Transverse colon (tissue), 4 donors: ENCODE measurements around the gene CAMK2D. TPM values are rescaled to one million over a fixed set of nuclear protein-coding genes. Genes with fewer than 3 reads are reported as not detected.

Source experiments
- DNase-seq: peaks from one replicate; pipeline ENCODE4 v3.0.0-alpha.2; 2019
- H3K27ac ChIP-seq, 4 donors: fragments of 200-600 bp; sonication (generic); 2 replicates each; pipeline ENCODE4 v1.5.1; 2016 to 2018; ENCODE audit warnings: inconsistent platforms in 4 of 4
- H3K27me3 ChIP-seq: fragments of 200-600 bp; sonication (generic); 2 replicates; pipeline ENCODE4 v1.5.1; 2017; ENCODE audit warnings: inconsistent platforms
- H3K36me3 ChIP-seq, 4 donors: fragments of 200-600 bp; sonication (generic); 2 replicates each; pipeline ENCODE4 v1.5.1; 2017 to 2019; ENCODE audit warnings: inconsistent platforms in 4 of 4
- H3K4me1 ChIP-seq, 4 donors: fragments of 200-600 bp; sonication (generic); 2 replicates each; pipeline ENCODE4 v1.5.1; 2017 to 2020; ENCODE audit warnings: inconsistent platforms in 4 of 4
- H3K4me3 ChIP-seq, 4 donors: fragments of 200-600 bp; sonication (generic); 1 replicate in 1 of 4; 2 replicates in 3 of 4; pipeline versions ENCODE4 v1.5.1 to v1.6.1; 2017 to 2019; ENCODE audit warnings: inconsistent platforms in 4 of 4
- H3K9me3 ChIP-seq, 2 donors: fragments of 200-600 bp; sonication (generic); 2 replicates each; pipeline ENCODE4 v1.5.1; 2017 to 2019; ENCODE audit warnings: inconsistent platforms in 2 of 2
- EP300 ChIP-seq: sonication (generic); formaldehyde crosslinking; IDR thresholded peaks from one replicate; pipeline ENCODE4 v1.6.1; 2017; ENCODE audit warnings: antibody characterized with exemption, low read depth
- POLR2A ChIP-seq: fragments of 450-650 bp; IDR thresholded peaks from one replicate; pipeline ENCODE4 v1.6.1; 2016; ENCODE audit warnings: antibody characterized with exemption, mild to moderate bottlenecking, moderate library complexity
- POLR2AphosphoS5 ChIP-seq, 3 donors: sonication (generic); formaldehyde crosslinking; IDR thresholded peaks; one replicate each; pipeline ENCODE4 v1.6.1; 2016; ENCODE audit warnings: antibody characterized with exemption in 3 of 3
- WGBS, 2 donors: methylation state at CpG; one replicate each; pipeline ENCODE4 v1.1.5; 2018; ENCODE audit warnings: low coverage in 1 of 2; 5-methylcytosine and 5-hydroxymethylcytosine counted together
- in situ Hi-C, 4 donors: fragments of 200-750 bp; cut with MboI; loops; one replicate each; pipeline versions ENCODE4 v1.15.0 to v1.15.1; 2017; ENCODE audit warnings: low sequenced_read_pairs in 3 of 4, low pct_ligation_motif_present in 1 of 4, low pct_unique_long_range_greater_than_20kb in 1 of 4
- intact Hi-C: fragments of 100-400 bp; cut with DNase I; formaldehyde crosslinking; loops from one replicate; pipeline ENCODE4 v1.15.1; 2023; ENCODE audit warnings: low total_unique reads
- total RNA-seq, 4 donors: library from RNA; depleted of rRNA; stranded (reverse); fragments of >200 nt; gene quantifications; one replicate each; pipeline ENCODE4 v1.1.0, GENCODE V29; 2016
- TF ChIP-seq, protein P1 (sequence below), 5 experiments: fragments of 200-600 bp in 3 of 5; fragments of 450-650 bp in 2 of 5; sonication (generic) in 3 of 5; IDR thresholded peaks; 1 replicate in 2 of 5; 2 replicates in 3 of 5; pipeline ENCODE4 v1.5.1; 2016 to 2017; ENCODE audit warnings: antibody characterized with exemption in 5 of 5, inconsistent platforms in 3 of 5, mild to moderate bottlenecking in 2 of 5, moderate library complexity in 1 of 5

CAMK2D gene
- total RNA-seq, 4 donors from 2014 or later, result 54.5 to 107 (median 84.7) TPM

DNA sequence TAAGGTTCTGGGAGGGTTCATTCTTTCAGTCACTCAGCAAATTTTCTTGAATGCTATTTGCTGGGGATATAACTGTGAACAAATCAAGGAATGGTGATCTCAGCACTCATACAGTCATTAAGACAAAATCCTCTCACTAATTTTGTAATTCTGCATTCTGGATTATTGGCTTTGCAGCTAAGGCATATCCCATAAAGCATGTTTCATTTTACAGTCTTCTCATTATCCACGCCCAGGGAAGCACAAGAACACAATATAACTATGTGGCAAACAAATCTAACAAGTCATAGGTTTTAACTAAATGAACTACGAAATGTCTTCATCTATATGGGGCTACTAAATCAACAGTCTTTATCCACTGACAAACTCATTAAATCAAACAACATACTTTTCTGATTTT, 139.9 kb downstream of the CAMK2D start:
- H3K4me1 ChIP-seq, result peaks cover 0 to 19% (median 3%) of the 10 kb centered on the region in 4 donors
- TF ChIP-seq EP300 (no peak), POLR2AphosphoS5 (IDR thresholded peaks at IDR 0.05) (no peak), POLR2A (no peak)
- TF ChIP-seq, protein P1, sequence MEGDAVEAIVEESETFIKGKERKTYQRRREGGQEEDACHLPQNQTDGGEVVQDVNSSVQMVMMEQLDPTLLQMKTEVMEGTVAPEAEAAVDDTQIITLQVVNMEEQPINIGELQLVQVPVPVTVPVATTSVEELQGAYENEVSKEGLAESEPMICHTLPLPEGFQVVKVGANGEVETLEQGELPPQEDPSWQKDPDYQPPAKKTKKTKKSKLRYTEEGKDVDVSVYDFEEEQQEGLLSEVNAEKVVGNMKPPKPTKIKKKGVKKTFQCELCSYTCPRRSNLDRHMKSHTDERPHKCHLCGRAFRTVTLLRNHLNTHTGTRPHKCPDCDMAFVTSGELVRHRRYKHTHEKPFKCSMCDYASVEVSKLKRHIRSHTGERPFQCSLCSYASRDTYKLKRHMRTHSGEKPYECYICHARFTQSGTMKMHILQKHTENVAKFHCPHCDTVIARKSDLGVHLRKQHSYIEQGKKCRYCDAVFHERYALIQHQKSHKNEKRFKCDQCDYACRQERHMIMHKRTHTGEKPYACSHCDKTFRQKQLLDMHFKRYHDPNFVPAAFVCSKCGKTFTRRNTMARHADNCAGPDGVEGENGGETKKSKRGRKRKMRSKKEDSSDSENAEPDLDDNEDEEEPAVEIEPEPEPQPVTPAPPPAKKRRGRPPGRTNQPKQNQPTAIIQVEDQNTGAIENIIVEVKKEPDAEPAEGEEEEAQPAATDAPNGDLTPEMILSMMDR (IDR thresholded peaks at IDR 0.05), result no peak
- 61 to 62% methylated on average over 2 of the region's 2 CpGs for whole genome bisulfite sequencing, 2 donors
- no peak for DNase-seq
- in situ Hi-C loops (no loop called here), intact Hi-C loops (no loop called here)
- H3K36me3 ChIP-seq, result no peaks in the 10 kb centered on the region
- no peaks in the 10 kb centered on the region for H3K27me3 ChIP-seq
- no peak overlapping the region for H3K4me3 ChIP-seq
- no peaks in the 10 kb centered on the region for H3K9me3 ChIP-seq
- peak overlapping the region in 1 of 4 donors; percentile 28 for H3K27ac ChIP-seq

DNA sequence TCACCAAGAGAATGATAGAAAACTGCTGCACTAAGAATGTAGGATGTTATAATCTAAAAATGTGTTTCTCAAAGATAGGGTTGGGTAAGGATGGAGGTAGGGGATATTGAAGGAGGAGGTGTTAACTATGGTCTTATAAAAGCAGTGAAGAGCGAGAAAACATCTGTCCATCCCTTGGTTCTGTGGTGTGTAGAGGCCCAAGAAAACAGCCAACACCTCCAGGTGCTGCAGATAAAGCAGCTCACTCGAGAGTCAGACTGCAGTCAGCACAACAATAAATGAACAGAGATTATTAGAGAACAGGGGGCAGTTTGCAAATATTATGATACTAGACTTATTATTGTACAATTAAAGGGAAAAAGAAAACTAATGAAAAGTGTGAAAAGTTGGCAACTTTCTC, 141.5 kb downstream of the CAMK2D start:
- 89 to 95% methylated on average over 2 of the region's 2 CpGs for WGBS, 2 donors
- in situ Hi-C loops (no loop called here), intact Hi-C loops (no loop called here)
- H3K4me3 ChIP-seq, result no peak overlapping the region
- DNase-seq, result no peak
- TF ChIP-seq POLR2AphosphoS5 (IDR thresholded peaks at IDR 0.05) (no peak), EP300 (no peak), POLR2A (no peak)
- TF ChIP-seq, protein P1 (IDR thresholded peaks at IDR 0.05), result no peak
- H3K27ac ChIP-seq, result no peak overlapping the region
- no peaks in the 10 kb centered on the region for H3K27me3 ChIP-seq
- H3K9me3 ChIP-seq, result no peaks in the 10 kb centered on the region
- H3K4me1 ChIP-seq, result peaks cover 0 to 22% (median 3%) of the 10 kb centered on the region in 4 donors
- no peaks in the 10 kb centered on the region for H3K36me3 ChIP-seq

DNA sequence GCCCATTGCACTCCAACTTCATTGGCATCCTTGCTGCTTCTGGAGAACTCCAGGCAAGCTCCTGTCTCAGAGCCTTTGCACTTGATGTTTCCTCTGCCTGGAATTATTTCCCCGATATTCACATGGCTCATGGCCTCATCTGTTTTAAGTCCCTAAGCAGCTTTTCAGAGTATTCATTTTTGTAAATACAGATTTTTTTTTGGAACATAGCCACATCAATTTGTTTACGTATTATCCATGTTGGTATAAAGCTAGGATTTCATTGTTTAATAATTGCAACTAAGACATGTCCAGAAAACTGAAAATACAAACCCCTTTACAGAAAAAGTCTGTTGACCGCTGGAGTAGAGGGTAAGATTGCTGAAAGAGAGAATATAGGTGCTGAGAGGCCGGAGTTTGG, 142.0 kb downstream of the CAMK2D start:
- 81 to 88% methylated on average over 3 to 4 of the region's 4 CpGs for WGBS, 2 donors
- intact Hi-C loops, result no loop called here

DNA sequence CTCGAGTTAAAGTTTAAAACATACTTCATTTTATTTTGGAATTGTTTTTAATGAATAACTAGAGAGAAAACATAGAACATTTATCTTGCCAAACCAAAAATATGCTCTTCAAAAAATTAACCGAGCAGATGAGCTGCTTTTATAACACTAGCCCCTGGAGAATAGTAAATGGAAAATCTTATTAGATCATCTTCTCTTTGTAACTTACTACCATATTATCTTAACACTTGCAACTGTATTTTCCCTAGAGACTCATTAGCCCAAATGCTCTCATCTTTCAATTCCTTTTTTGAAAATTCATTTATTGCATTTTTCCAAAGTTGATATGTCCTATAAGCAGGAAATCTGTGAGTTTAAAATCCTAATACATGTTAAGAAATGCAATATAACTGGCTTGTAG, 143.3 kb downstream of the CAMK2D start:
- peaks cover 0 to 22% (median 3%) of the 10 kb centered on the region in 4 donors for H3K4me1 ChIP-seq
- no peak overlapping the region for H3K4me3 ChIP-seq
- WGBS, 2 donors, result 22 to 28% methylated on average over 2 of the region's 2 CpGs
- H3K27me3 ChIP-seq, result no peaks in the 10 kb centered on the region
- H3K36me3 ChIP-seq, result no peaks in the 10 kb centered on the region
- no peak for DNase-seq
- no peaks in the 10 kb centered on the region for H3K9me3 ChIP-seq
- no peak overlapping the region for H3K27ac ChIP-seq
- in situ Hi-C loops (no loop called here), intact Hi-C loops (no loop called here)
- no peak for TF ChIP-seq POLR2AphosphoS5 (IDR thresholded peaks at IDR 0.05)
- TF ChIP-seq, protein P1 (IDR thresholded peaks at IDR 0.05), result no peak

More for the DNA sequence above, 142.0 kb downstream of the CAMK2D start:
- Histone ChIP-seq H3K9me3 (no peaks in the 10 kb centered on the region), H3K4me1 (peaks cover 0 to 22% (median 3%) of the 10 kb centered on the region in 4 donors), H3K27me3 (no peaks in the 10 kb centered on the region), H3K27ac (no peak overlapping the region), H3K4me3 (no peak overlapping the region), H3K36me3 (no peaks in the 10 kb centered on the region)
- in situ Hi-C loops, result no loop called here
- no peak for DNase-seq
- no peak for TF ChIP-seq EP300
- TF ChIP-seq POLR2A, result no peak
- TF ChIP-seq, protein P1 (IDR thresholded peaks at IDR 0.05), result no peak
- no peak for TF ChIP-seq POLR2AphosphoS5 (IDR thresholded peaks at IDR 0.05)
